NCI-H526 treated with DMSO at 0.1 percent for 48 hours (cell line): Measurements from ENCODE around the gene METTL5.

Experiments used
- DNase-seq: peaks from one replicate; lab custom pipeline; 2025; lab: John Stamatoyannopoulos, UW

Gene METTL5

GRCh38 chr2:169781249-169782013, 43.3 kb downstream of the METTL5 start:
- DNase-seq: no peak

- DNase-seq: no peak
Measured at GRCh38 chr2:169778446-169778845, 46.3 kb downstream of the METTL5 start.

GRCh38 chr2:169776252-169776761, 48.4 kb downstream of the METTL5 start:
- DNase-seq: no peak

GRCh38 chr2:169775765-169776164, 48.9 kb downstream of the METTL5 start:
- DNase-seq: no peak

- DNase-seq: no peak
Measured at GRCh38 chr2:169775354-169775753, 49.4 kb downstream of the METTL5 start.

GRCh38 chr2:169772651-169773050, 52.1 kb downstream of the METTL5 start:
- DNase-seq: no peak

GRCh38 chr2:169771612-169772011, 53.1 kb downstream of the METTL5 start:
- no peak for DNase-seq

- DNase-seq: no peak
Measured at GRCh38 chr2:169771021-169771420, 53.7 kb downstream of the METTL5 start.

GRCh38 chr2:169768262-169768995, 56.3 kb downstream of the METTL5 start:
- DNase-seq: no peak

GRCh38 chr2:169767243-169767888, 57.3 kb downstream of the METTL5 start:
- no peak for DNase-seq

GRCh38 chr2:169765523-169765922, 59.2 kb downstream of the METTL5 start:
- DNase-seq: no peak

- no peak for DNase-seq
Measured at GRCh38 chr2:169761970-169762292, 62.8 kb downstream of the METTL5 start.
